NCI-H69 (cell line): Measurements from ENCODE around the gene KRTAP5-1.
"Not testable (repeated sequence)": the region's sequence is repeated elsewhere in the genome, so short reads cannot be mapped to it uniquely, and the experiment has no call there.

ENCODE experiments used
- DNase-seq: peaks from one replicate; lab custom pipeline; 2025; lab: John Stamatoyannopoulos, UW

The KRTAP5-1 gene, protein sequence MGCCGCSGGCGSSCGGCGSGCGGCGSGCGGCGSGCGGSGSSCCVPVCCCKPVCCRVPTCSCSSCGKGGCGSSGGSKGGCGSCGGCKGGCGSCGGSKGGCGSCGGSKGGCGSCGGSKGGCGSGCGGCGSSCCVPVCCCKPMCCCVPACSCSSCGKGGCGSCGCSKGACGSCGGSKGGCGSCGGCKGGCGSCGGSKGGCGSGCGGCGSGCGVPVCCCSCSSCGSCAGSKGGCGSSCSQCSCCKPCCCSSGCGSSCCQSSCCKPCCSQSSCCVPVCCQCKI

GRCh38 chr11:1584661-1585370 is at the start of gene KRTAP5-1:
KRTAP5-1 (minus strand) TSS chr11:1585283; CDS start chr11:1585249, 34 bp downstream.
- DNase-seq = not testable (repeated sequence)

- DNase-seq = no peak
Observed at GRCh38 chr11:1633864-1634263, 48.8 kb upstream of the KRTAP5-1 start.

DNA sequence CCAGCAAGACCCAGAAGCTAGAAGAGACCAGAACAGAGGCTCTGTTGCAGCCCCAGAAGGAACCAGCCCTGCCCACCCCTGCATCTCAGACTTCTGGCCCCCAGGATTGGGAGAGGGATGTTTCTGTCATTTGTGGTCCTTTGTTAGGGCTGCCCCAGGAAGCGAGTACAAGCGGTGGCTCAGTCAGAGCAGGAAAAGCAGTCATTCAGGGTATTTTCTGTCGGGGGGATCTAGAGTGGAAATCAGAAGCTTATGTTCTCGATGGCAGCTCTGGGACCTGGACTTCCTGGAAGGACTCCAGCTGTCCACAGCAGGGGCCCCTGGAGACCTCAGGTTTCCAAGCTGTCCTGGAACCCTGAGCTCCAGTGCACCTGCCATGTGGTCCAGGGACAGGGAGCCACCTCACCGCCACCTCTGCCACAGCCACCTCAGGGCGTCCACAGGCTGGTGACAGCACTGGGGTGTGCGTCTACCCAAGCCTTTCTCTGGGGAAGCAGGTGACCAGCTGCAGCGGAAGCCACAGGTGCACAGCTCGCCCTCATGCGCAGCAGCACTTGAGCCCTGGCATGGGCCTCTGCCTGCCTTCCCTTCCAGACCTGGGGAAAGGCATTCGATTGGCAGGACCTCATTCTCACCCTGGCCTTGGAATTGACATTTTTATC is 47.1 kb upstream of the KRTAP5-1 start:
- DNase-seq = no peak

DNA sequence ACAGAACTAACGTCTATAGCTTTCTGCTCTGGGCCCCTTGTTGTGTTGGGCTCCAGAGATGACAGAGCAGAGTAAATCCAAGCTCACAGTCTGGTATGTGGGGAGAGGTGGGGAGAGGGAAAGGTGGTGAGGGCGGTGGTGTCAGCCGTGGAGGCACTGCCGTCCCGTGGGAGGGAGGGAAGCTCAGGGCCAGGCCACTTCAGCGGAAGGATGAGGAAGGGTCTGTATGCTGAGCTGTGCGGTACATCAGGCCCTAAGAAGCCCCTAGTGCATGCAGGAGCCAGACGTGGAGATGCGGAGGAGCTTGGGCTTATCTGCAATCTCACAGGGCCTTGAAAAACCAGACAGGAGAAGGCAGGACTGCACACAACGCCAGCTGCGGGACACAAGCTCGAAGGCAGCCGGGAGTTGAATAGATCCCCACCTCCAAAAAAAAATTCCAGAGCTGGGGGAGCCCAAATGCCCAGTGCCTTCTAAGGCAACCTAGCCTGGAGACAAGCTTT is 46.0 kb upstream of the KRTAP5-1 start:
- DNase-seq = no peak

DNA sequence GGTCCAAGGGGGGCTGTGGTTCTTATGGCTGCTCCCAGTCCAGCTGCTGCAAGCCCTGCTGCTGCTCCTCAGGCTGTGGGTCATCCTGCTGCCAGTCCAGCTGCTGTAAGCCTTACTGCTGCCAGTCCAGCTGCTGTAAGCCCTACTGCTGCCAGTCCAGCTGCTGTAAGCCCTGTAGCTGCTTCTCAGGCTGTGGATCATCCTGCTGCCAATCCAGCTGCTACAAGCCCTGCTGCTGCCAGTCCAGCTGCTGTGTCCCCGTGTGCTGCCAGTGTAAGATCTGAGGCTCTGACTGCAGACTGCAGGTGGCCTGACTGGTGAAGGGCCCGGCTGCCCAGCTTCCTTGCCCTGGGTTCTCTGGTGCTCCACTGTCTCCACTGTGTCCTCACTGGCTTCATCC is 45.2 kb upstream of the KRTAP5-1 start:
- no peak for DNase-seq

DNA sequence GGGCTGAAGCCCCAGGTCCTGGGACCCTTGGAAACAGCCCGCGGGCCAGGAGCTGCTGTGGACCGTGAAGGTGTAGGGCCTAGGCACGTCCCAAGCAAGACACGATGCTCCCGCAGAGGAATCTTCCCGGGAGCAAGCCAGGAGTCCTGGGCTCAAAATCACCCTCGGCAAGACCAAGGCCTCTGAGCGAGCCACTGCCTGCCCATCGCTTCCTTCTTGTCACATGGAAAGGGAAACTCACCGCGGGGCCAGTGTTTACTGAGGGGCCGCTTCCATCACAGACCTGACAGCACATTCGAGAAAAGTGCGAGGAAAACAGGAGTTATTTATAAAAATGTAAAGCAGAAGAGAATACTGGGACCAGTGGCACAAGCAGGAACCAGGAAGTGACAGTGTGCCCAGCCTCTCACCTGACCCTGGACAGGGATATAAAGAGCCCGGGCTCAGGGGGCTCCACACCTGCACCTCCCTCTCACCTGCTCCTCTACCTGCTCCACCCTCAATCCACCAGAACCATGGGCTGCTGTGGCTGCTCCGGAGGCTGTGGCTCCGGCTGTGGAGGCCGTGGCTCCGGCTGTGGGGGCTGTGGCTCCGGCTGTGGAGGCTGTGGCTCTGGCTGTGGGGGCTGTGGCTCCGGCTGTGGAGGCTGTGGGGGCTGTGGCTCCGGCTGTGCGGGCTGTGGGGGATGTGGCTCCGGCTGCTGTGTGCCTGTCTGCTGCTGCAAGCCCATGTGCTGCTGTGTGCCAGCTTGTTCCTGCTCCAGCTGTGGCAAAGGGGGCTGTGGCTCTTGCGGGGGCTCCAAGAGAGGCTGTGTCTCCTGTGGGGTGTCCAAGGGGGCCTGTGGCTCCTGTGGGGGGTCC is 44.5 kb upstream of the KRTAP5-1 start, which contains the start of gene KRTAP5-5:
Gene KRTAP5-5 (plus strand): TSS at position 450 of the 860 bp plus-strand sequence. CDS start 66 bp downstream, at position 516.
- no peak for DNase-seq

GRCh38 chr11:1628506-1629325 is 43.6 kb upstream of the KRTAP5-1 start:
- DNase-seq = peak; percentile 53

- DNase-seq = no peak
Observed at GRCh38 chr11:1625541-1625940, 40.5 kb upstream of the KRTAP5-1 start.

GRCh38 chr11:1624621-1625020 is 39.5 kb upstream of the KRTAP5-1 start:
- no peak for DNase-seq

DNA sequence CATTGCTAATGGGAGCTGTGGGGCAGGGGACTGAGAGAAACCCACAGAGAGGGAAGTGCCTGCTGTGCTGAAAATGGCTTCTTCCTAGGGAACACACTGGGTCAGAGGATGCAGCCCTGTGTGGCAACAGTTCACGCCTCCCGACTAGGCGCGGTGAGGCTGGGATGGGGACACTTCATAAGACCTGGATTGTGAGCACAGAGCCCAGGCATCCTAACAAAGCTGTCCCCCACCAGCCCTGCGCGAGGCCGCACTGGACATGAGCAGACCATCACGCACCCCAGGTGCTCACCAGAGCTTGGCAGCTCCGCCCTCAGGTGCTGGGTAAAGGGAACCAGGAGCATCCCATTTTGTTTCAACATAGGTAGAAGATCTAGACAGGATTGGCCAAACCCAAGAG is 38.6 kb upstream of the KRTAP5-1 start:
- no peak for DNase-seq

DNA sequence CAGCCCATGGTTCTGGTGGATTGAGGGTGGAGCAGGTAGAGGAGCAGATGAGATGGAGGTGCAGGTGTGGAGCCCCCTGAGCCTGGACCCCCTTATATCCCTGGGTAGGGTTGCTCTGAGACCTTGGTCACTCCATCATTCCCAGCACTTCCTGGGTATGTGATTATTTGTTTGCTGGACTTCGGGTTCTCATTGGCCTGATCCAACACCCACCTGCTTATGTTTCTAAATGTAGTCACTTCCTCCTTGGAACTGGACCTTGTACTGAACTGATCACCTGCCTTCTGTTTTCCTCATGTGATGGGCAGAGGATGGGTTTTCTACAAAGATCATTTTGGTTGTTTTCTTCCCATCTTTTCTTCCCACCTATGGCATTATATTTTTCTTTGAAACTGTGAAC is 37.0 kb upstream of the KRTAP5-1 start, which contains the start of gene KRTAP5-4:
Gene KRTAP5-4 (minus strand): TSS at position 53 of the 400 bp plus-strand sequence. CDS start 45 bp downstream, at position 8.
- DNase-seq = no peak

GRCh38 chr11:1619449-1619848 is 34.4 kb upstream of the KRTAP5-1 start:
- no peak for DNase-seq

- no peak for DNase-seq
Observed at GRCh38 chr11:1618231-1618630, 33.1 kb upstream of the KRTAP5-1 start.

DNA sequence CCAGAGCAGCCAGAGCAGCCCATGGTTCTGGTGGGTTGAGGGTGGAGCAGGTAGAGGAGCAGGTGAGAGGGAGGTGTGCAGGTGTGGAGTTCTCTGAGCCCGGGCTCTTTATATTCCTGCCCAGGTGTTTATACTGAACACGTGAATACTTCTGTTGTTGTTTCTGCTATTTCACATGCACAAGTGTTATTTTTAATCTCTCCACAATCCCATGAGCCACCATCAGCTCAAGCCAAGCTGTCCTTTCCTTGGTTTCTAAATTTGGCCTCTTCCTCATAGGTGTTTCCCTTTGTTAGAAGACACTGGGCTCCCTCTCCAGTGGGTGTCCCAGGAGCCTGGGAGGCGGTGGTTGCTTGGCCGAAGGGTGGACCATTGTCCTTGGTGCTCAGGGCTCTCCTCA is 23.3 kb upstream of the KRTAP5-1 start, which contains the start of gene KRTAP5-3:
Gene KRTAP5-3 (minus strand): TSS at position 101 of the 400 bp plus-strand sequence. CDS start 78 bp downstream, at position 23.
- DNase-seq = no peak

GRCh38 chr11:1607901-1608300 is 22.8 kb upstream of the KRTAP5-1 start:
- not testable (repeated sequence) for DNase-seq

DNA sequence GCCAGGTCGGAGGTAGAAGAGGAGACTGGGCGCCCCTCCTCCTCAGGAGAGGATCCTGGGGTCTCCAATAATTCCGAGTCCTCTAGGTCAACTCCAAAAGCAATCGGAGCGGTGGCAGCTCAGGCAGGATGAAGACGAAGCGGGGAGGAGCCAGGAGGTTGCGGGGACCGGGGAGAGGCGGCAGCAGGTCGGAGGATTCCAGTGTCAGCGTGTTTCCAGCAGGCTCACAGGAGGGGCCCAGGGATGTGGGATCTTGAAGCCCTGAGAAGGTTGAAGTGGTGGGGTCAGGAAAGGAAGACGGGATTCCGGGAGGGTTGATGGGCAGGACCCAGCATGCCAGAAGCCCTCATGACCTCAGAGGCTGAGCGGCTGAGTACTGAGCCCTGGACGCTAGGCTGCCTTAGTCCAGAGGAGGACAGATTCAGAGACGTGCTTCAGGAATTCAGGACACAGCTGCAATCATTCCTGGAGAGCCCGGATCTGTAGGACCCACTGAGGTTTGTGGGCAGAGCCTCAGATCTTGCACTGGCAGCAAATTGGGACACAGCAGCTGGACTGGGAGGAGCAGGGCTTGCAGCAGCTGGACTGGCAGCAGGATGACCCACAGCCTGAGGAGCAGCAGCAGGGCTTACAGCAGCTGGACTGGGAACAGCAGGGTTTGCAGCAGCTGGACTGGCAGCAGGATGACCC is 22.2 kb upstream of the KRTAP5-1 start:
- DNase-seq = not testable (repeated sequence)

DNA sequence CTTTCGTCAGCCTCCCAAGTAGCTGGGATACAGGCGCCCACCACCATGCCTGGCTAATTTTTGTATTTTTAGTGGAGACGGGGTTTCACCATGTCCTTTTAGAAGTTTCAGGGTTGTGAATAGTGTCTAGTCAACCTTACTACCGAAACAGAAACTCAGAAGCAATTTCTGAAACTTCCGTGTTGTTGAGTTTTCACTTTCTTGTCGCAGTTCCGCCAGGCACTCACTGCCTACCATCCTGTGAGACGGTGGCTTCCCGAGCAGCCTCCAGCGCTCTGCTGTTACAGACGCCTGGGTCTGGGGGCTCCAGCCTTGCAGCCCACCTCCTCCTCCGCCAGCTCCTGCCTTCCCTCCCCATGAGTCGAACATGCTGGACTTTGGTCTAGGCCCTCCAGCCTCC is 20.8 kb upstream of the KRTAP5-1 start:
- DNase-seq = not testable (repeated sequence)

DNA sequence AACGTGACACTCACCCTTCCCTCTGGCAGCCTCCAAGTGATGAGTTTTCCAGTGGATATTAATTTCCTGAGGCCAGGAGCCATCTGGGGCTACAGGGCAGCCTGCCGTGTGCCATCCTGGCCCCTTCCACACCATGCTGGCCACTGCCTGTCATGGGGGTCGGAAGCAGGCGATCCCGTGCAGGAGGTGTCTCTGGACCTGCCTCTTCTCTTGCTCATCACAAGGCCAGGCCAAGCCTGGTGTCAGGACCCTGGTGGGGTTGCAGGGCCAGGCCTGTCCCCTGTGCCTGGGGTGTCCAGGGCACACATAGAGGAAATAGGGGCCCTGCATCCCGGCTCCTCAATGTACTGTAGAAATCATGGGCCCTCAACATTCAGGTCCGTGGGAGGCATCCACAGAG is 19.6 kb upstream of the KRTAP5-1 start:
- no peak for DNase-seq

DNA sequence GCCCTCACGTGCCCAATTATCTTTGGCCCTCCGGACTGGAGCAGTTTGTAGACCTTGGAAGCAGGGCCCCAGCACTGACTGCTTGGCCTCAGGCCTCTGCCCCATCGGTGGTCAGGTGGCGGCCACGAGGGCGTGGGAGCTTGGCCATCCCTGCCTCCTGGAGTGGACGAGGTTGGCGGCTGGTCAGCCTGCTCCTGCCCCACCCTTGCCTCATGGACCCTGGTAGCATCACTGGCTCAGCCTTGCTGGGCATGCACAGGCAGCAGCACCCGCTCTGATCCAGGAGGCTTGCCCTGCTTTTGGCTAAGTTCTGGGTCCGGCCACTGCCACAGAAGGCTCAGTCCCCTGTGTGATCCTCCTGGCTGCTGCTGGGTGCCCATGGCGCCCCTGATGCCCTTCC is 19.1 kb upstream of the KRTAP5-1 start:
- DNase-seq = no peak

GRCh38 chr11:1603629-1604028 is 18.5 kb upstream of the KRTAP5-1 start:
- DNase-seq = peak; percentile 55
